Measurements from ENCODE around the gene CACNA1C.
A peak's percentile ranks its signal among the peaks of the same experiment; 100 is the strongest.
"Not testable (repeated sequence)": the region's sequence is repeated elsewhere in the genome, so short reads cannot be mapped to it uniquely, and the experiment has no call there.

CACNA1C gene

GRCh38 chr12:2664721-2665577 is 612.2 kb downstream of the CACNA1C start:
- DNase-seq = no peak

DNA sequence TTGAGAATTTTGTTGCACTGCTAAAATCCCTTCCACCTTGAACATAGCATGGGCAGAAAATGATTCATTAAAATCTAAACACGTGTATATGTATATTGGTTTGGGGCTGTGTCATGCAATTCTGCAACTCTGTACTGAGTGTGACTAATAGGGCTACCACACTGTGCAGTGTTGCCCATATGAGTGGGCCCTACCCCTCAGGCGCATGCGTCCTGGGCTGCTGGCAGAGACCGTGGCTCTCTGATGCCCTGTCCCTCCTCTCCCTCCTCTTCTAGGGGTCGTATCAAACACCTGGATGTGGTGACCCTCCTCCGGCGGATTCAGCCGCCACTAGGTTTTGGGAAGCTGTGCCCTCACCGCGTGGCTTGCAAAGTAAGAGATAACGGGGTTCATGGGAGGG is 613.6 kb downstream of the CACNA1C start:
- no peak for DNase-seq

DNA sequence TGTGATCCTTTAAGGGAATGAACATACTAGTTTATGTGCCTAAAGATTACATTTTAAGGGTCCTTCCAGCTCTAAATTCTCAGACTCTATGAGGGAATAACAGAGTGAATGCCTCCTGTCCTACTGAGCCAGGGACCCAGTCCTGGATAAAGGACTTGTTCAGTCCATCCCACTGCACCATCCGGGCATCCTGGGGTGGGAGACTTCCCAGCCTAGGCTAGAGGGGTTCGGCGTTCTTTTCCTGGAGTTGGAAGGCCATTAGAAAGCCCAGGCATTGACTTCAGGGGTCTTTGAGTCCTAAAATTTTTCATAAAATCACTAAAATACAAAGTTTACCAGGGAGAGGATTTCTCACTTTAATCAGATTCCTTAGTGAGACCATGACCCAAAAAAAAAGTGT is 614.1 kb downstream of the CACNA1C start:
- DNase-seq = no peak

- DNase-seq = no peak
Measured at GRCh38 chr12:2667716-2668440, 615.1 kb downstream of the CACNA1C start.

DNA sequence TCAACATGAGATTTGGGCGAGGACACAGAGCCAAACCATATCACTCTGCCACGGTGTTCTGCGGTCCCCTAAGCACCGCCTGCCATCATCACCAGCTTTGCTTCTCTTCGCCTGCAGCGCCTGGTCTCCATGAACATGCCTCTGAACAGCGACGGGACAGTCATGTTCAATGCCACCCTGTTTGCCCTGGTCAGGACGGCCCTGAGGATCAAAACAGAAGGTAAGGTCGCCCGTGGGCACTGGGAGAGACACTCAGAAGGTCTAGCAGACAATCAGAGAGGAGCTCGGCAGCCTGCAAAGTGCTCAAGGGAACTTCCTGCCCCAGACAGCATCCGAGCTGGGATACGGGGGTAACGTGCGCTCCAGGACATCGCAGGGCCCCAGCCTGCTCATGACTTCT is 616.0 kb downstream of the CACNA1C start:
- DNase-seq = no peak

GRCh38 chr12:2669560-2669959 is 616.8 kb downstream of the CACNA1C start:
- DNase-seq = no peak

DNA sequence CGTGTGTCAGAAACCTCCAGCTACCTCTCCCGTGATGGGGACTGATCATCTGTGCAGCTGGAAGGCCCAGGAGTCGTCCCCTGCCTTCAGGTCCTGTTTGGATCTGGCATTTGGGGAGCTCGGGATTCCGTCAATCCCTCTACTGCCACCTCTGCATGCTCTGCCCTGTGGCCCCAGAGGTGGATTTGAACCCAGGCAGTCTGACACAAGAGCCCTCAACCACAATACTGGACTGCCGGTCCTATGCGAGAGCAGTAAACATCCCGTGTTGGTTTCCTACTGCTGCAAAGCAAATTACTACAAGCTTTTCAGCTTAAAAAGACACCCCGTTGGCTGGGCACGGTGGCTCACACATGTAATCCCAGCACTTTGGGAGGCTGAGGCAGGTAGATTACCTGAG is 620.1 kb downstream of the CACNA1C start:
- DNase-seq = no peak

GRCh38 chr12:2673966-2674810 is 621.4 kb downstream of the CACNA1C start:
- no peak for DNase-seq

DNA sequence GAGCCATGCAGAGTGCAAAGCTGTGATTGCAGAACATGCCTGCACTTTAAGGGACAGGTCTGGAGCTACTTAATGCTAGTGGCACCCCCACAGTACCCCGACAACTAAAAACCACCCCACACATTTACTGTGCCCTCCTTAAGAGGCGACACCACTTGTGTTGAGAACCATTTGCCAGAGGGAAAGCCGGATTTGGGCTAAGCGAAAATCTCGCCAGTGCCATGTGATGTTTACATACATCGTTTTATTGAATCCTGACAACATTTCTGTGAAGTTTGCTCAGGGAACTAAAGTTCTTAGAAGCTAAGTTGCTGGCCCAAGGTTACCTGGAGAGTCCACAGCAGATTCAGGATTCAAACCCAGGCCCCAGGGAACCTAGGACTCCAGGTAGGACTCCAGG is 623.0 kb downstream of the CACNA1C start:
- DNase-seq = no peak

- DNase-seq = no peak
Measured at GRCh38 chr12:2677142-2677880, 624.5 kb downstream of the CACNA1C start.

DNA sequence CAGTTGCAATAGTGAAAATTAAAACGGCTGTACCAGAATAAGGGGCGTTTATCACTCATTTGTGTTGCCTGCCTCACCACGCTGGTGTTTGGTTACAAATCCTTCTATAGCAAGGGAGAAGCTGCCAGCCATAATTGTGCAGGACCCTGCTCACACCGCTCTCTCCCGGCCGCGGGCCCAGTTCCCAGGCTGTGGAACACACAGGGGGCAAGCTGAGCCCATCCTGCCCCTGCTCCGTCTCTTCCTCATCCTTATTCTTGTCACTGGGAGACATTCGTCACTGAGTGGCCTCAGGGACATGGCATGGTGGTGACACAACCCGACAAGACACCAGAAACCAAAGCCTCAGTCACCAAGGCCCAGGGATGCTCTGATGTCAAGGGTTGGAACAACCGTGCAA is 625.6 kb downstream of the CACNA1C start:
- DNase-seq = no peak

GRCh38 chr12:2679068-2679815 is 626.5 kb downstream of the CACNA1C start:
- DNase-seq = no peak

- no peak for DNase-seq
Measured at GRCh38 chr12:2679816-2680675, 627.3 kb downstream of the CACNA1C start.

DNA sequence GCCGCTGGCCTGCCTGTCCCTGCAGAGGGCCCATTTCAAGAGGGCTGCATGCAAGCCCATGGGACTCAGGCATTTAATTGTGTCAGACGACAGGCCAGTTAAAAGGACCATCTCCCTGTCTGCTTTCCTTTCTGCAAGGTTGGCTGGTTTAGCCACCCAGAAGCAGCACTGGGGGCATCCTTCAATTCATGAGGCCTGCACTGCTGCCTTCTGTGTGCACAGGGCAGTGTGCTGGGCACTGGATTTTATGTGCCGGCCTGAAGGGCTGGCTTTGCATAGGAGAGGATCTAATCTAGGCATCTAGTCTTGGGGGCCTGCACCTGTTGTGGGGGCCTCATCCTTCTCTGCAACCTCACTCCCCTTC is 627.9 kb downstream of the CACNA1C start:
- no peak for DNase-seq

DNA sequence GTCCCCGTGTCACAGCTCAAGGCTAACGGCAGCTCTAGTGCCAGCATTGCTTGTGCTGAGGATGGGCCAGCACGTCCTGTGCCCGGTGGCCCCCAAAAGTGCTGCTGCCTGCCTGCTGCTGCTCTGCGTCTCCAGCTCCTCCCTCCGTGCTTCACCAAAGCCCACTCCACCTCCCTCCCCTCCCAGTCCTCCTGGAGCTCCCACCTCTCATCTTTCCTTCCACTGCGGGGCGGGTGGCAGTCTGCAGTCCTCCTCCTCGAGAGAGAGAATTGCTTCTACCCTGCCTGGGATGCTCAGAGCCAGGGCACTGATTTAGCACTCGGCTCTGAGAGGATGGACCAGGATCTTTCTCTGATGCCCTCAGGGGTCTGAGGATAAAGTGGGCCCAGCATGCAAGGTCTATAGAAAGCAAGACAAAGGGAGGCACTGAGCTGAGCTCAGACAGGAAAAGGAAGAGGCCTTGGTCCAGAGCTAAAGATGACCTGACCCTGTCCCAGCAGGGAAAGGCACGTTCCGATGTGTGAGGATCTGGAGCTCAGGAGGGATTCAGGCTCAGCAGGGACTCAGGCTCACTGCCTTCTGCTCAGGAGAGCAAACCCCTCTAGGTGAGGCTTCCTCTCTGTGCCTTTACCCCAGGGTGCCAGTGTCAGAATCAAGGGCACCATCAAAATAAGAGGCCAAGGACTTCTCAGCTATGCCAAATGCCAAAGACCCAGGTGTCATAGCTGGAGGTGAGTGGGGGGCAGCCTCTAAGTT is 628.8 kb downstream of the CACNA1C start:
- no peak for DNase-seq

GRCh38 chr12:2682296-2683251 is 629.8 kb downstream of the CACNA1C start:
- peak; percentile 66 for DNase-seq

- DNase-seq = no peak
Measured at GRCh38 chr12:2683283-2684025, 630.7 kb downstream of the CACNA1C start.

DNA sequence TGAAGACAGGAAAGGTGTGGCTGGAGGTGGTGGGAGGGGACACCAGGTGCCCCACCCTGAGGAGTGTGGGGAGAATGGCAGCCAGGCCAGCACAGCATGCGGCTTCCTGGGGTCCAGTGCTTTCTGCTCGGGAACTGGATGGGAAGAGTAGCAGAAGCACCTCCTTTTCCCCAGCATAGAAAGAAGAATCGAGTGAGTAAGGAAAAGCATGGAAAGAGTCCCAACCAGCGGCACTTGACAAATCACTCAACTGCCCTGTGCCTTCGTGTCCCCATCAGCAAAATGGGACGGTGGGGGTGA is 631.2 kb downstream of the CACNA1C start:
- not testable (repeated sequence) for DNase-seq

All from NCI-H2171 (cell line).